Uterus (tissue), 4 donors: ENCODE results near the gene GIPC2. TPM values are rescaled to one million over a fixed set of nuclear protein-coding genes. Genes with fewer than 3 reads are reported as not detected.

ENCODE experiments used
- DNase-seq, 2 donors: peaks; one replicate each; pipeline ENCODE4 v3.0.0-alpha.2; 2019 to 2020
- H3K27ac ChIP-seq, 2 donors: fragments of 200-600 bp; sonication (generic); 1 replicate in 1 of 2; 2 replicates in 1 of 2; pipeline ENCODE4 v1.5.1; 2016 to 2018
- H3K27me3 ChIP-seq, 2 donors: fragments of 200-600 bp; sonication (generic); one replicate each; pipeline ENCODE4 v1.5.1; 2018 to 2019; ENCODE audit warnings: control low read depth in 1 of 2
- H3K36me3 ChIP-seq, 2 donors: fragments of 200-600 bp; sonication (generic); one replicate each; pipeline ENCODE4 v1.5.1; 2019; ENCODE audit warnings: control low read depth in 1 of 2
- H3K4me1 ChIP-seq, 2 donors: fragments of 200-600 bp; sonication (generic); one replicate each; pipeline ENCODE4 v1.5.1; 2018 to 2019; ENCODE audit warnings: control low read depth in 1 of 2
- H3K4me3 ChIP-seq, 2 donors: fragments of 200-600 bp; sonication (generic); 1 replicate in 1 of 2; 2 replicates in 1 of 2; pipeline ENCODE4 v1.5.1; 2018 to 2019; ENCODE audit warnings: mild to moderate bottlenecking in 1 of 2
- H3K9me3 ChIP-seq, 2 donors: fragments of 200-600 bp; sonication (generic); one replicate each; pipeline ENCODE4 v1.5.1; 2019; ENCODE audit warnings: control low read depth in 1 of 2
- POLR2A ChIP-seq, 2 donors: fragments of 450-650 bp; IDR thresholded peaks; one replicate each; pipeline ENCODE4 v1.6.1; 2016; ENCODE audit warnings: antibody characterized with exemption in 2 of 2, mild to moderate bottlenecking in 1 of 2, moderate library complexity in 1 of 2
- intact Hi-C: fragments of 100-400 bp; cut with DNase I; formaldehyde crosslinking; loops from one replicate; pipeline ENCODE4 v1.15.1; 2023; ENCODE audit warnings: low total_unique reads
- total RNA-seq, 4 donors: library from RNA; depleted of rRNA in 3 of 4; stranded (reverse); fragments of >200 nt in 3 of 4; gene quantifications; one replicate each; pipeline versions ENCODE4 v1.1.0 to v1.2.4, GENCODE V29; 2014 to 2023
- TF ChIP-seq, protein P1 (sequence below), 4 experiments: fragments of 200-600 bp in 2 of 4; fragments of 450-650 bp in 2 of 4; sonication (generic) in 2 of 4; IDR thresholded peaks; one replicate each; pipeline ENCODE4 v1.5.1; 2016 to 2019; ENCODE audit warnings: antibody characterized with exemption in 4 of 4, mild to moderate bottlenecking in 2 of 4, moderate library complexity in 1 of 4
- donor health status: DM: yes; HTN: yes; CAD: no.

GIPC2 gene
- total RNA-seq, 4 donors from 2014 or later = 3.6 to 8.2 (median 5.8) TPM

DNA sequence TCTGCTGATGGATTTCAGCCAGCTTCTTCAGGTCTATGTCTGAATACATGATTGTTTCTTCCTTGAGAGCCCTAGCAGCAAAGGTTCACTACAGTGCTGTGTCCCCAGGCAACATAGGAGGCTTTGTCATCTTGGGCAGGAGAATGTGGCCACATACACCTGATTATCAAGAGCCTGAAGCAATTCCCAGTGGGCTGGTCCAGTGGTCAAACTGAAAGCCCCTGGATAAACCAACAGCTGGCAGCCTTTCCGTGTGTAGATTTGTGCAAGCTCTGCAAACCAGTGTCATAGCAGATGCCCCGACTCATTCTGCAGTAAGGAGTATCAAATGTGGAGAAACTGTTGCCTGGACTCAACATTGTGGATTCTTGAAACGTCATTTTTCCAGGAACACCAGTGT lies 2.3 kb upstream of the GIPC2 start:
- no peaks in the 10 kb centered on the region for H3K36me3 ChIP-seq
- intact Hi-C loops = no loop called here

DNA sequence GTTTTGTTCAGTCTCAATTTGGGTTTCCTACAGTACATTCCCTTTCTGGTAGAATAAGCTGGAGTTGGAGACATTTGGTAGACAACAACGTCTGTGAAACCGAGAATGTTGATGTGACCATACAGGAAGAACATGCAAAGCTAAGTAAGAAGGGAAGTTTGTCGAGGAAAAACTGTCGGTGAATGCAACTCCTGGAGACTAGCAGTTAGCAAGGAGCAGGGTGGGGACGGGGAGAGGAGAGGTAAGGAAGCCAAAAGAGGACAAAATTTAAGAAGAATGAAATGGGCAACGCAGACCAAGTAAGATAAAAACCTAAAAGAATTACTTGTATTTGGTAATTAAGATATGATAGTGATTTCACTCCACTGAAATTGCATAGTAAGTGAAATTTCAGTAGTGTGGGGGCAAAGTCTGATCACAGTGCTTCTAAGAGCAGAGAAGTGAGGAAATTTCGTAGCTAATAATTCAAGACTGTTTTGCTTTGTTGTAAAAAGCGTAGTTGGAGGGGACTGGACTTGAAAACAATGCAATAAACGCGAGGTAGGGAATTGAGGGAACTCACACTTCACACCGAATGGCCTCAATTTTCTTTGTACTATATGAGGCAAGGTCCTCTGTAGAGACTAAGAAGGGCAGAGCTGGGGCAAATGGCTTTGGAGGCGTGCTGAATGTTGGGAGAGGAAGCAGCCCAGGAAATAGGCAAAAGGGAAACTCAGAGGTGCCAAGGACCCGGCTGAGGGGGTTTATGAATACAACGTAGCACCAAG lies 787 bp upstream of the GIPC2 start:
- intact Hi-C loops = no loop called here
- no peaks in the 10 kb centered on the region for H3K4me1 ChIP-seq
- no peaks in the 10 kb centered on the region for H3K27me3 ChIP-seq
- no peaks in the 10 kb centered on the region for H3K36me3 ChIP-seq
- DNase-seq = no peak
- no peaks in the 10 kb centered on the region for H3K9me3 ChIP-seq
- H3K4me3 ChIP-seq = peak overlapping the region in 1 of 2 donors; percentile 47
- peak overlapping the region in 1 of 2 donors; percentile 72 for H3K27ac ChIP-seq
- TF ChIP-seq, protein P1, sequence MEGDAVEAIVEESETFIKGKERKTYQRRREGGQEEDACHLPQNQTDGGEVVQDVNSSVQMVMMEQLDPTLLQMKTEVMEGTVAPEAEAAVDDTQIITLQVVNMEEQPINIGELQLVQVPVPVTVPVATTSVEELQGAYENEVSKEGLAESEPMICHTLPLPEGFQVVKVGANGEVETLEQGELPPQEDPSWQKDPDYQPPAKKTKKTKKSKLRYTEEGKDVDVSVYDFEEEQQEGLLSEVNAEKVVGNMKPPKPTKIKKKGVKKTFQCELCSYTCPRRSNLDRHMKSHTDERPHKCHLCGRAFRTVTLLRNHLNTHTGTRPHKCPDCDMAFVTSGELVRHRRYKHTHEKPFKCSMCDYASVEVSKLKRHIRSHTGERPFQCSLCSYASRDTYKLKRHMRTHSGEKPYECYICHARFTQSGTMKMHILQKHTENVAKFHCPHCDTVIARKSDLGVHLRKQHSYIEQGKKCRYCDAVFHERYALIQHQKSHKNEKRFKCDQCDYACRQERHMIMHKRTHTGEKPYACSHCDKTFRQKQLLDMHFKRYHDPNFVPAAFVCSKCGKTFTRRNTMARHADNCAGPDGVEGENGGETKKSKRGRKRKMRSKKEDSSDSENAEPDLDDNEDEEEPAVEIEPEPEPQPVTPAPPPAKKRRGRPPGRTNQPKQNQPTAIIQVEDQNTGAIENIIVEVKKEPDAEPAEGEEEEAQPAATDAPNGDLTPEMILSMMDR (IDR thresholded peaks at IDR 0.05) = no peak
- TF ChIP-seq POLR2A (IDR thresholded peaks at IDR 0.05) = no peak

More for the DNA sequence above, 2.3 kb upstream of the GIPC2 start:
- Histone ChIP-seq H3K27ac (no peak overlapping the region), H3K27me3 (no peaks in the 10 kb centered on the region), H3K4me1 (no peaks in the 10 kb centered on the region), H3K9me3 (no peaks in the 10 kb centered on the region), H3K4me3 (no peak overlapping the region)
- DNase-seq = no peak
- TF ChIP-seq, protein P1 (IDR thresholded peaks at IDR 0.05) = no peak
- TF ChIP-seq POLR2A (IDR thresholded peaks at IDR 0.05) = no peak

DNA sequence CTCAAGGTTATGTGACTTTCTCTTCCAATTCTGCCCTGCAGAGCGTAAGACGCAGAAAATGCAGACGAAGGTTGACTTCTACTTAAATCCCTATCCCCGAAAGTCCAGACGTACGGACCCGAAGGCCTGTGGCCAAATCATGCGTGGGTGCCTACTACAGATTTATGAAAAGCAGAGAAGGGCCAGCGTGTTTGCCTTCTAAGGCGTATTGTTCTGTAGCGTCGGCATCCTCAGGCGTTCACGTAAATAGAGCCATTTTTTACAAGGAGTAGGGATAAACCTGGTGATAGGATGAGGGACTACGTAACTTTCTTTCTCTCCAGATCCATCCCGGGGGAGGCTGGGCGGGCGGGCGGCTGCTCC lies 222 bp upstream of the GIPC2 start:
- Histone ChIP-seq H3K27me3 (no peaks in the 10 kb centered on the region), H3K36me3 (no peaks in the 10 kb centered on the region), H3K9me3 (no peaks in the 10 kb centered on the region), H3K27ac (peak overlapping the region; percentile 61 to 72), H3K4me3 (peak overlapping the region; percentile 36 to 47), H3K4me1 (no peaks in the 10 kb centered on the region)
- intact Hi-C loops = no loop called here
- DNase-seq = no peak
- TF ChIP-seq, protein P1 (IDR thresholded peaks at IDR 0.05) = no peak

DNA sequence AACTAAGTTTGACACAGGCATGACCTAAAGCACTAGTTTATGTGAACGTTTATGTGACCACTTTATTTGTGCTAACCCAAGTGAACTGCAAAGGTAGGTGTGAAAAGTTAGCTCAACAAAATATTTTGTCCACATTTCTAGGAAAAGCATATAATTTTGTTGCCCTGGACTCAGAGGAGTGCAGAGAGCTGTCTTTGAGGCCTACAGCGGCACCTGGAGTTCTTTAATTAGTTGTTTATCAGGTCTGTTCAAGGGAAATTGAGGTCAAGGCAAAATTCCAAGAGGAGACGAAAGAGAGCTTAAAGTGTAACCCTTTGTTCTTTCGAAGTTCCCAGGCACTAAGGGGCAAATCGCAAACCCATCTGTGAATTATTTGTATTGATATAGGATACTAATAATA lies 1.3 kb downstream of the GIPC2 start:
- Histone ChIP-seq H3K27me3 (no peaks in the 10 kb centered on the region), H3K4me1 (no peaks in the 10 kb centered on the region), H3K4me3 (no peak overlapping the region), H3K9me3 (no peaks in the 10 kb centered on the region), H3K36me3 (no peaks in the 10 kb centered on the region), H3K27ac (peak overlapping the region in 1 of 2 donors; percentile 72)
- DNase-seq = no peak
- TF ChIP-seq POLR2A (IDR thresholded peaks at IDR 0.05) = no peak
- intact Hi-C loops = no loop called here

DNA sequence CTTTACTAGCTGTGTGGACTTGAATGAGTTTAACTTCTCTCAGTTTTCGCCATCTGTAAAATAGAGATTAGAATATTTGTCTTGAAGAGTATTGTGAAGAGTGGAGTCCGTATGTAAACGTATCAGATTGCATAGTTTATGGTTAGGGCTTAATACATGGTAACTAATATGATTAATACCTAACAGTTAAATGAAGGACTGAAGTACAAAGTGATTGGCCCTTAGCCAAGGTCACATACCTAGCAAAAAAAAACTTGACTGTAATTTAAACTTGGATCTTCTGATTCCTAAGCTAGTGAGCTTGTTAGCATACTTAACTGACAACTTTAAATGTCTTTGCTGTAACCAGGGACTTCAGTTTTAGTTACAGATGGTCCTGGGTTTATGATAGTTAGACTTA lies 1.9 kb downstream of the GIPC2 start:
- intact Hi-C loops = no loop called here
- Histone ChIP-seq H3K36me3 (no peaks in the 10 kb centered on the region), H3K27me3 (no peaks in the 10 kb centered on the region), H3K4me1 (no peaks in the 10 kb centered on the region), H3K4me3 (no peak overlapping the region), H3K27ac (peak overlapping the region in 1 of 2 donors; percentile 72), H3K9me3 (no peaks in the 10 kb centered on the region)
- DNase-seq = no peak
- TF ChIP-seq, protein P1 (IDR thresholded peaks at IDR 0.05) = no peak
- TF ChIP-seq POLR2A (IDR thresholded peaks at IDR 0.05) = no peak
